ENCODE measurements around the gene LDAH. TPM values are rescaled to one million over a fixed set of nuclear protein-coding genes. Genes with fewer than 3 reads are reported as not detected.

LDAH gene
- total RNA-seq, 2 experiments from 2014 or later: 27.0 to 32.8 TPM

DNA sequence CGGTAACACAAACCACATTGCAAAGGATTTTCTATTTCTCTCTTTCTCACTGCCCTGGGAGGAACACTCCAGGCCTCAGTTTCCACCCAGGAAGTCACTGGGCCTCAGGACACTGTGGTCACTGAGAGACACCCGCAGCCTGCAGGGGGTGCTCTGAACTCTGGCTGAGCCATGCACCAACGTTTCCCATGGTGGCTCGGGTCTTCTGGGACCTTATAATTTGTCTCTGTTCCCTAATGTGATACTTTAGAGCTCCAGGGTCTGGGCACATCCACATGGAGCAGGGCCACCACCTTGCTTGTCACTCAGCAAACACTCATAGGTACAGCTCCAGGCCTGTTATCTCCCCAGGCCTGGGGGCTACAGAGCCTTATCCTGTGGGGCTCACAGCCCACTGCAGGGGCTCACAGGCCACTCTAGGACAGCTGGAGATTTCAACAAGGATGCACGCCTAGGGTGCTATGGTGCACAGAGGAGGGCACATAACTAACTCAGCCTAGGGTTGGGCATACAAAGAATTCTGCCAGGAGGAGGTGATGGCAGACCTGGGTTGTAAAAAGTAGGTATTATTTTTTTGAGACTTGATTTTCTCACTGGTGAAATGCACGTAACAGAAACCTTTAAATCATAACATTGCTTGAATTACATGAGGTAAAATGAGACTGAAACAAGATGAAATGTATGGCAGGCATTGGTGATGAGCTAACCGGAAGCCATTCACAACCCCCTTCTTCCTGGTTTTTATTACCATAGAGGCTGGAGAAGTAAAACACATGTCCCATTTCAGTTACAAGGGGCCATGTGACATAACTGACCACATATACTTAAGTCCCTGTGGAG is 169.0 kb downstream of the LDAH start:
- ChIA-PET CTCF (interaction anchor here (0.7 to 1.2 kb wide), 2 partner anchors 13 to 207 kb away, joined by 3 read pairs; partner anchors contain the start of gene RHOB), POLR2A (no interaction called here)
- DNase-seq (no peak), ATAC-seq (no peak)
- intact Hi-C loops (cut with DNase I, micrococcal nuclease): loop anchor here in 1 of 2 experiments (5.0 kb wide), 2 partner anchors 662 to 1307 kb away; partner anchors contain the start of gene WDR35
- Mint-ChIP-seq H3K4me1 (peaks cover 26% of the 10 kb centered on the region), H3K4me3 (no peak overlapping the region), H3K27ac (no peak overlapping the region), H3K27me3 (peaks cover 3% of the 10 kb centered on the region), H3K9me3 (ENCODE audit: low read depth) (no peaks in the 10 kb centered on the region), H3K36me3 (ENCODE audit: low read depth) (no peaks in the 10 kb centered on the region)

DNA sequence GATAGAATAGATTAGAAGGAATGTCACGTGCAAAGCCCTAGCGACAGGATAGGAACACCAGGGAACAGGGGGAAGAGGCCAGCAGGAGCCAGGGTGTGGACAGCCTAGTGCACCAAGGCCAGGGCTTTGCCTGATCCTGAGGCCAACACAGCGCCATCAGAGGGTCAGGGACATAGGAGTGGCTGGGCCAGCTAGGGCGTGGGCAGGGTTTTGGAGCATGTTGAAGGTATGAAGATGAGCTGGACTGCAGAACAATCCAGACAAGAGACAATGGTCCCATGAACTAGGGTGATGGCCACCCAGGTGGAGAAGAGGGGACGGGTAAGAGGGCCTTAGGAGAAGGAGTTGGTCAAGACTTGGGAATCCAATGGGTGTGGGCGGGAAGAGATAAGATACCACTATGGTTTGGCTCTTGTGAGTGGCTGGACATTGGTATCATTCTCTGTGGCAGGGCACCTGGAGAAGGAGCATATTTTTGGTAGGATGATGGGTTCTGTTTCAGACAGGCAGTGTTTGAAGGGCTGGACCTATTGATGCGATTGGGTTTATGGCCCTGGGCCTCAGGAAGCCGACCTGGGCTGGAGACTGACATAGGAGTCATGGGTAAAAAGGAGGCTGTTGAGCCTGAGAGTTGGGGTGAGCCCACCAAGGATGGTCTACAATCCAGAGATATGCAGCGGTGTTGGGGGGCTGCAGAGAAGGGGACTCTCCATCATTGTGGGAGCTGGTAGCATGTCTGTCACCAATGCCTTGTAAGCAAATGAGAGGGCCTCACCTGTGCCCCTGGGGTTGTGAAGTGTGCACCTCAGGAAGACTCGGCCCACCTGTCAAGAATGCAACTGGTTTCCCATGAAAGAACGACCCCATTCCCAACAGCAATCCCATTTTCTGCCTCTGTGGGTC is 170.0 kb downstream of the LDAH start:
- DNase-seq: no peak
- Mint-ChIP-seq H3K4me3 (no peak overlapping the region), H3K36me3 (ENCODE audit: low read depth) (no peaks in the 10 kb centered on the region), H3K4me1 (peaks cover 23% of the 10 kb centered on the region), H3K27ac (no peak overlapping the region), H3K9me3 (ENCODE audit: low read depth) (no peaks in the 10 kb centered on the region), H3K27me3 (peaks cover under 1% of the 10 kb centered on the region)
- intact Hi-C loops (cut with DNase I, micrococcal nuclease): loop anchor here in 1 of 2 experiments (5.0 kb wide), 2 partner anchors 661 to 1306 kb away; partner anchors contain the start of gene WDR35
- ATAC-seq: no peak
- ChIA-PET POLR2A (no interaction called here), CTCF (interaction anchor here (0.5 to 2.7 kb wide), 5 partner anchors 8 to 206 kb away, joined by 3 to 36 read pairs (median 7); partner anchors contain the start of gene RHOB)

DNA sequence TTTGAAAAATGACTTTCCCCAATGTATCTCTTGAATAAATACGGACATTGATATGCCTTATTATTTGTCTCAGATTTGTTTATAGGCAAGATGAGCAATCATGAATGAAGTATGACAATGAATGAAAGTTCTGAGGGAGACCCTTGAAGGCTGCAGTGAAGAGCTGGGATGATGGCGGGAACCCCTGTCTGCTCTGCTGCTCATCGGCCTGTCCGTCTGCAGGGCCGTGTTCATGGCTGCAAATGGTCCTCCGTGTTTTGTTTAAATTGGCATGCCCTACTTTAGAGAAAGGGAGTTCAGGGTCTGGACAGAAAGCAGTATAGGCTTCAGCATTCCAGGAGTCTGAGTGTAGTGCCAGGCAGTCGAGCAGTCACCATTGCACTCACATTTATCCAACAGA is 170.8 kb downstream of the LDAH start:
- Mint-ChIP-seq H3K4me3 (no peak overlapping the region), H3K27ac (peak overlapping the region; percentile 4)
- ATAC-seq: no peak

DNA sequence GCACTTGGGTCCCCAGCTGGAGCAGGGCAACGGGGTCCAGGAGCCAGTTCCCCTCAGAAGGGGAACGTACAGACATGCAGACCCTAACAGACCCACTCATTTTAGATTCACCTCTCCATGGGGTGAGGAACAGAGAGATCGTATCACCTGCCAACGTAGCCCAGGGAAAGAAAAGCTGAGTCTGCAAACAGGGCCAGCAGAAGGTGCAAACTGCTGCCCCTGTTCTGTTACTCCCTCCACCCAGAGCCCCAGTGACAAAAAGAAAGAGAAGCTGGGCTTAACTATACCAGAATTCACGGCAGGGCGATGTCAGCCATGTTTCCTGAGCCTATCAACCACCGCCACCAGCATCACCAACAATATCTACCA is 171.2 kb downstream of the LDAH start:
- CTCF ChIA-PET: interaction anchor here (0.5 to 2.9 kb wide), 20 partner anchors 9 to 417 kb away, joined by 3 to 36 read pairs (median 5); partner anchors contain the start of gene RHOB
- no peaks in the 10 kb centered on the region for H3K9me3 Mint-ChIP-seq (ENCODE audit: low read depth)
- POLR2A ChIA-PET: interaction anchor here (1.7 kb wide), 1 partner anchor 205 kb away, joined by 9 read pairs; the partner anchor contains the start of gene RHOB
- H3K27me3 Mint-ChIP-seq: no peaks in the 10 kb centered on the region
- peaks cover 22% of the 10 kb centered on the region for H3K4me1 Mint-ChIP-seq
- DNase-seq (no peak), ATAC-seq (no peak)
- H3K27ac Mint-ChIP-seq: peak overlapping the region; percentile 86
- intact Hi-C loops (cut with DNase I, micrococcal nuclease): loop anchor here (1.0 to 5.0 kb wide), 9 partner anchors 15 to 1304 kb away; partner anchors contain the start of genes GDF7 (in 1 of the 2), LAPTM4A (in 1 of the 2), PUM2 (in 1 of the 2) and RHOB (in 1 of the 2)
- peak overlapping the region; percentile 78 for H3K4me3 Mint-ChIP-seq
- H3K36me3 Mint-ChIP-seq (ENCODE audit: low read depth): no peaks in the 10 kb centered on the region

More for the DNA sequence above, 170.8 kb downstream of the LDAH start:
- Mint-ChIP-seq H3K36me3 (ENCODE audit: low read depth) (no peaks in the 10 kb centered on the region), H3K27me3 (no peaks in the 10 kb centered on the region), H3K9me3 (ENCODE audit: low read depth) (no peaks in the 10 kb centered on the region), H3K4me1 (peaks cover 22% of the 10 kb centered on the region)
- no peak for DNase-seq
- intact Hi-C loops (cut with DNase I, micrococcal nuclease): loop anchor here in 1 of 2 experiments (5.0 kb wide), 2 partner anchors 660 to 1305 kb away; partner anchors contain the start of gene WDR35
- CTCF ChIA-PET: interaction anchor here (0.5 to 2.9 kb wide), 9 partner anchors 8 to 256 kb away, joined by 3 to 36 read pairs (median 7); partner anchors contain the start of gene RHOB
- POLR2A ChIA-PET: no interaction called here

- Mint-ChIP-seq H3K36me3 (ENCODE audit: low read depth) (no peaks in the 10 kb centered on the region), H3K4me3 (peak within 1 kb of the TSS; percentile 78), H3K27ac (peak within 1 kb of the TSS; percentile 86), H3K4me1 (peaks cover 22% of the 10 kb centered on the region), H3K9me3 (ENCODE audit: low read depth) (no peaks in the 10 kb centered on the region), H3K27me3 (no peaks in the 10 kb centered on the region)
- CTCF ChIA-PET: interaction anchor here (0.5 to 2.9 kb wide), 24 partner anchors 9 to 416 kb away, joined by 3 to 36 read pairs (median 4); partner anchors contain the start of gene RHOB
- ATAC-seq (peak; percentile 97), DNase-seq (peak; percentile 92)
- POLR2A ChIA-PET: interaction anchor here (1.1 to 1.7 kb wide), 3 partner anchors 171 to 240 kb away, joined by 3 to 9 read pairs (median 6); partner anchors contain the start of genes LDAH and RHOB
- intact Hi-C loops (cut with DNase I, micrococcal nuclease): loop anchor here (1.0 to 5.0 kb wide), 9 partner anchors 16 to 1304 kb away; partner anchors contain the start of genes GDF7 (in 1 of the 2), LAPTM4A (in 1 of the 2), PUM2 (in 1 of the 2) and RHOB (in 1 of the 2)
Measured at GRCh38 chr2:20650877-20651730, 171.8 kb downstream of the LDAH start, which contains the start of gene HS1BP3. TSS of gene HS1BP3 (minus strand) at chr2:20651098. CDS start at chr2:20651063, 35 bp downstream.

DNA sequence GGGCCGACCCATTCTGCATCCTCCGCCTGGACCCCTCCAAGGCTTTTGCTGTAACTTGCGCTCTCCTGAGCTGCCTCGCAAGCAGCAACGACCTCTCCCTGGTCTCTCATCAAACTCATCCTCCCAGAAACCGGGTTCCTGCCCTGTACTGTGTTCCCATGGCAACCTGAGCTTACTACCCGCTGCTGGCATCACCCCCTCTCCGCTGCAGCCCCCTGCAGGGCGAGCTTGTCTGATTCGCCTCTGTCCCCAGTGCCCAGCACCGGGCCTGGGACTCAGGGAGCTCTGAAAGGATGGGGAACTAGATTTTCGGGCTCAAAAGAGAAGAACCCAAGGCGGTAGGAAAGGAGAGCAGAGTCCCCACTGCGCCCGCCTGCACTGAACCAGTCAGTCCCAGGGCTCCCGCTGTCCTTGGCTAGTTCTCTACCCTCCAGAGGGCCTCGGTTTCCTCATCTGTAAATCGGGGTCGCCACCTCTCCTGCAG is 172.5 kb downstream of the LDAH start:
- Mint-ChIP-seq H3K4me1 (peaks cover 22% of the 10 kb centered on the region), H3K4me3 (peak overlapping the region; percentile 78), H3K9me3 (ENCODE audit: low read depth) (no peaks in the 10 kb centered on the region), H3K27me3 (no peaks in the 10 kb centered on the region), H3K36me3 (ENCODE audit: low read depth) (no peaks in the 10 kb centered on the region), H3K27ac (peak overlapping the region; percentile 45)
- DNase-seq: peak; percentile 43
- peak; percentile 8 for ATAC-seq
- POLR2A ChIA-PET: interaction anchor here (1.1 to 1.7 kb wide), 3 partner anchors 172 to 239 kb away, joined by 3 to 9 read pairs (median 6); partner anchors contain the start of genes LDAH and RHOB
- intact Hi-C loops (cut with DNase I, micrococcal nuclease): loop anchor here (2.0 to 5.0 kb wide), 5 partner anchors 16 to 1303 kb away; partner anchors contain the start of genes GDF7 (in 1 of the 2), LAPTM4A (in 1 of the 2), TTC32 (in 1 of the 2) and WDR35 (in 1 of the 2)
- CTCF ChIA-PET: interaction anchor here (0.7 to 2.9 kb wide), 19 partner anchors 8 to 325 kb away, joined by 3 to 36 read pairs (median 4); partner anchors contain the start of gene RHOB

DNA sequence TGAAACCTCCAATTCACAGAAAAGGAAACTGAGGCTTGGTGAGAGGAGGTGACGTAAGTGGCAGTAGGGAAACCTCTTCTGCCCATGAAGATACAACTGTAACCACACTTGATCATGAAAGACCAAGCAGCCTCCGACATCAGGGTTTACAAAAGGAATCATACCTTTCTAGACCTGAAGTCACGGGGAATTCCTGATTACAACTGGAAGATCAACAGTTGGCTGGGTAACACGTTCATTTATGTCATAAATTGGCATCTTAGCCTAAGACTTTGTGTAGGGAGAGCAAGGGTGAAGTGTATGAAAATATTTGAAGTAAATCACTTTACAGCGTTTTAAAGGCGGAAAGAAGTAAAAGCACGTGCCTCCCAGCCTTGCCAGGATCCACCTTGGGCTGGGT is 172.9 kb downstream of the LDAH start:
- H3K27me3 Mint-ChIP-seq: no peaks in the 10 kb centered on the region
- ChIA-PET CTCF (interaction anchor here (0.7 to 2.9 kb wide), 13 partner anchors 8 to 324 kb away, joined by 3 to 36 read pairs (median 4); no protein-coding TSS in a partner anchor), POLR2A (interaction anchor here (1.1 to 1.7 kb wide), 3 partner anchors 172 to 239 kb away, joined by 3 to 9 read pairs (median 6); partner anchors contain the start of genes LDAH and RHOB)
- H3K36me3 Mint-ChIP-seq (ENCODE audit: low read depth): no peaks in the 10 kb centered on the region
- peak overlapping the region; percentile 78 for H3K4me3 Mint-ChIP-seq
- peaks cover 22% of the 10 kb centered on the region for H3K4me1 Mint-ChIP-seq
- no peaks in the 10 kb centered on the region for H3K9me3 Mint-ChIP-seq (ENCODE audit: low read depth)
- DNase-seq (no peak), ATAC-seq (no peak)
- peak overlapping the region; percentile 45 for H3K27ac Mint-ChIP-seq
- intact Hi-C loops (cut with DNase I, micrococcal nuclease): loop anchor here (2.0 to 10.0 kb wide), 6 partner anchors 17 to 1303 kb away; partner anchors contain the start of genes GDF7 (in 1 of the 2), LAPTM4A (in 1 of the 2), TTC32 (in 1 of the 2) and WDR35 (in 1 of the 2)

- no peak for ATAC-seq
- Mint-ChIP-seq H3K4me3 (peak overlapping the region; percentile 78), H3K4me1 (peaks cover 22% of the 10 kb centered on the region), H3K27ac (no peak overlapping the region), H3K27me3 (no peaks in the 10 kb centered on the region), H3K36me3 (ENCODE audit: low read depth) (no peaks in the 10 kb centered on the region), H3K9me3 (ENCODE audit: low read depth) (no peaks in the 10 kb centered on the region)
- CTCF ChIA-PET: interaction anchor here (0.7 to 2.9 kb wide), 5 partner anchors 150 to 238 kb away, joined by 3 to 12 read pairs (median 5); no protein-coding TSS in a partner anchor
- POLR2A ChIA-PET: interaction anchor here (1.1 kb wide), 1 partner anchor 238 kb away, joined by 3 read pairs; no protein-coding TSS in a partner anchor
- intact Hi-C loops (cut with DNase I, micrococcal nuclease): loop anchor here in 1 of 2 experiments (10.0 kb wide), 1 partner anchor 515 kb away; no protein-coding TSS in a partner anchor
- DNase-seq: no peak
Measured at GRCh38 chr2:20649576-20649975, 173.3 kb downstream of the LDAH start.

- no peak for ATAC-seq
- Mint-ChIP-seq H3K4me1 (peaks cover 22% of the 10 kb centered on the region), H3K36me3 (ENCODE audit: low read depth) (no peaks in the 10 kb centered on the region), H3K27me3 (no peaks in the 10 kb centered on the region), H3K27ac (no peak overlapping the region), H3K9me3 (ENCODE audit: low read depth) (no peaks in the 10 kb centered on the region), H3K4me3 (no peak overlapping the region)
- ChIA-PET POLR2A (interaction anchor here (0.6 to 0.9 kb wide), 2 partner anchors 202 to 543 kb away, joined by 3 read pairs; partner anchors contain the start of gene RHOB), CTCF (interaction anchor here (0.6 to 2.6 kb wide), 5 partner anchors 12 to 205 kb away, joined by 3 to 12 read pairs (median 7); partner anchors contain the start of gene RHOB)
- intact Hi-C loops (cut with DNase I, micrococcal nuclease): loop anchor here in 1 of 2 experiments (10.0 kb wide), 1 partner anchor 514 kb away; no protein-coding TSS in a partner anchor
- no peak for DNase-seq
Measured at GRCh38 chr2:20648831-20649230, 174.1 kb downstream of the LDAH start.

All from activated CD4-positive, alpha-beta T cell treated with anti-CD3 and anti-CD28 coated beads for 36 hours (primary cell).